Stimulated activated CD4-positive, alpha-beta T cell treated with anti-CD3 and anti-CD28 coated beads, Interleukin-12 subunit alpha, Interleukin-12 subunit beta, amount 100 ng/mL, for 24 hours (primary cell): Measurements from ENCODE around the gene ACSF3.

Source experiments
- DNase-seq, 2 experiments: peaks; one replicate each; pipeline ENCODE4 v3.0.0-alpha.2; 2020; ENCODE audit warnings: low read depth in 2 of 2

ACSF3 gene

GRCh38 chr16:89145406-89146161, 51.9 kb downstream of the ACSF3 start:
- DNase-seq: no peak

- DNase-seq: no peak
Observed at GRCh38 chr16:89146211-89147005, 52.8 kb downstream of the ACSF3 start.

- no peak for DNase-seq
Observed at GRCh38 chr16:89147085-89147817, 53.6 kb downstream of the ACSF3 start.

- no peak for DNase-seq
Observed at GRCh38 chr16:89149386-89149785, 55.7 kb downstream of the ACSF3 start.

- DNase-seq: no peak
Observed at GRCh38 chr16:89150090-89150835, 56.6 kb downstream of the ACSF3 start.

GRCh38 chr16:89150981-89151380, 57.3 kb downstream of the ACSF3 start:
- DNase-seq: no peak

- DNase-seq: no peak
Observed at GRCh38 chr16:89152831-89153700, 59.4 kb downstream of the ACSF3 start.

GRCh38 chr16:89153848-89154271, 60.2 kb downstream of the ACSF3 start:
- no peak for DNase-seq

- DNase-seq: no peak
Observed at GRCh38 chr16:89154390-89155183, 60.9 kb downstream of the ACSF3 start.

GRCh38 chr16:89155184-89155679, 61.6 kb downstream of the ACSF3 start:
- DNase-seq: no peak

- DNase-seq: no peak
Observed at GRCh38 chr16:89155851-89156739, 62.4 kb downstream of the ACSF3 start.

- no peak for DNase-seq
Observed at GRCh38 chr16:89156740-89157645, 63.3 kb downstream of the ACSF3 start.

- DNase-seq: no peak
Observed at GRCh38 chr16:89157778-89158177, 64.1 kb downstream of the ACSF3 start.

GRCh38 chr16:89159066-89159849, 65.6 kb downstream of the ACSF3 start:
- no peak for DNase-seq

- DNase-seq: no peak
Observed at GRCh38 chr16:89159850-89160354, 66.2 kb downstream of the ACSF3 start.

- no peak for DNase-seq
Observed at GRCh38 chr16:89160977-89161701, 67.5 kb downstream of the ACSF3 start.
